NCI-H2171 (cell line): Measurements from ENCODE around the gene ZNG1B.
"Not testable (repeated sequence)": the region's sequence is repeated elsewhere in the genome, so short reads cannot be mapped to it uniquely, and the experiment has no call there.

Experiments
- DNase-seq: peaks from one replicate; lab custom pipeline; 2025; lab: John Stamatoyannopoulos, UW

ZNG1B gene

GRCh38 chr2:113503094-113504042 lies 65.9 kb downstream of the ZNG1B start:
- not testable (repeated sequence) for DNase-seq

DNA sequence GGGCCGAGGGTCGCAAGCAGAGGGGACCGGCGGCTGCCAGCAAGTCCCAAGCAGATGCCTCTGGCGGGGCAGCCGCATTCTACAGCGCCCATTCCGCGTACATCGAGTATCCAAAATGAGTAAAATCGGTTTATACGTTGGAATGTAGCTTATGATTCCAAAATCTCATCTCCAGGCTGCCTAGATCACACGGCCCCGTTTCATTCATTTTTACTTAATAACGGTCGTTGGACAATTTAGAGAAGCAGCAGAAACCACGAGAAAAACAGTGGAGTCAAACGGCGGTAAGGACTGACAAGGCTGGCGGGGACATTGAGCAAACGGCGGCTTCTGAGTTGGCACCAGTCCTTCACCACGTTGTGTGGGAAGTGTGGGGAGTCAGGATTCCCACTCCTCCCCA lies 66.6 kb downstream of the ZNG1B start:
- DNase-seq = not testable (repeated sequence)

GRCh38 chr2:113507394-113508140 lies 70.1 kb downstream of the ZNG1B start:
- not testable (repeated sequence) for DNase-seq

DNA sequence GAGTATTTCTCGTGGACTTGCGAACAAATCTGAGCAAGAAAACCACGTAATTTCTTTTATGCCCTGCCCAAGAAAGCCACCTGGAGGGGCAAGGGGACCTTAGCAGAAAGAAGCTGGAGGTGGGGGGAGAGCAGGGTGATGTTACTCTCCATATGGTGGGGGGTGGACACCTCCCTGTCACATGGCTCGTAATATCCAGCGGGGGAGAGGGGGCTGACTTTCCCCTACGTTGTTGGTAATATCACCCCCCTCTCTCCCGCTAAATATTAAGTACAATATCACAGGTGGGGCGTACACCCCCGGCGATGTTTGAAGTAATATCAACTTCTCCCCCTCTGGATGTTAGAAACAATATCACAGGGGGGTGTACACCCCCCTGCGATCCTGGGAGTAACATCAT lies 70.7 kb downstream of the ZNG1B start:
- not testable (repeated sequence) for DNase-seq

GRCh38 chr2:113510913-113511312 lies 73.4 kb downstream of the ZNG1B start:
- DNase-seq = not testable (repeated sequence)

DNA sequence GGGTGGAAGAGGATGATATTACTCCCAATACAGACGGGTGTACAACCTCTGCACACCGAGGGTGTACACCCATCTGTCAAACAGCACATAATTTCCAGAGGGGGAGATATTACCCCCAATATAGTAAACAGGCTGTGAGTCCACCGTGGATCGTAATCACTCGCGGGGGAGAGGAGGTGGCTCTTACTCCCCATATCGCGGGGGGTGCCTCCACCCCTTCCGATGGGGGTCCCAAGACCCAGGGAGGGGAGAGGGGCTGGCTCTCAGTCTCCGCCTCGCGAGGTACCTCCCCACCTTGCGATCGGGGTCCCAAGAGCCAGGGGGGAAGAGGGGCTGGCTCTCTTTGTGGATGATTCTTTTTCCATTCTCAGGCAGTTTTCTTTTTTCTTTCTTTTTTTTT lies 74.4 kb downstream of the ZNG1B start:
- DNase-seq = not testable (repeated sequence)

DNA sequence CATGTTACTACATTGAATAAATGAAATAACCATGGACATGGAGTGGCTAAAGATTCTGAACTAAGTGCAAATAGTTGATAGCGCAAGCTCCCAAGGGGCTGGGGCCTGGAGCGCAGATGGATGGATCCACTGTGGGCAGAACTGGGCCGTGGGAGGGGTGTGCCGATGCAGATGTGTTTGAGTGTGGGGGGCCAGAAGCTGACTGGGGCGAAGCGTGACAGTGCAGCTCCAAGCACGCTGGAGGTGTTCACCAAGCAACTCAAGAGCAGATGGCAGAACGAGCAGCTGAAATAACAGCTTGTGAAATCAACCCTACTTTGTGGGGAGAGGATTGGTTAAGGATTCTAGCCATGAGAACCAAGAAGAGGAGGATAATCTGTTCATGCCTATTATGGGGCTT lies 78.0 kb downstream of the ZNG1B start:
- DNase-seq = not testable (repeated sequence)

DNA sequence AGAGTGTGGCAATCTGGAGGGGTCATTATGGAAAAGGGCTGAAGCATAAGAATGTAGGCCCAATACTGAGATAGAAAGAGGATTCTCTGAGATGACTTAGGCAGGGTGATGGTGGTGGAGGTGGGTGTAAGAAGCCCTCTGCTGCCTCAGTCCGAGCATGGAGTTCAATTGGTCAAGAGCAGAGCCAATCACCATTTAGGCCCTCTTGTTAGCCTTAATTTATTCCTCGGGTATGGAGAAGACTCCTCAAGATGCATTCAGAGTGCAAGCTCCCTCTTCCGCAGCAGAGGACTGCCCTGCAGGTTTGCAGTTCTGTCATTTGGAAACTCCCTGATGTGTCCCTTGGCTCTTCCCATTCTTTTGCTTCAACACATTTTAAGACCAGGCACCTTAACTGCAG lies 78.5 kb downstream of the ZNG1B start:
- not testable (repeated sequence) for DNase-seq

GRCh38 chr2:113517025-113517424 lies 79.5 kb downstream of the ZNG1B start:
- DNase-seq = not testable (repeated sequence)

GRCh38 chr2:113520837-113521236 lies 83.3 kb downstream of the ZNG1B start:
- not testable (repeated sequence) for DNase-seq

DNA sequence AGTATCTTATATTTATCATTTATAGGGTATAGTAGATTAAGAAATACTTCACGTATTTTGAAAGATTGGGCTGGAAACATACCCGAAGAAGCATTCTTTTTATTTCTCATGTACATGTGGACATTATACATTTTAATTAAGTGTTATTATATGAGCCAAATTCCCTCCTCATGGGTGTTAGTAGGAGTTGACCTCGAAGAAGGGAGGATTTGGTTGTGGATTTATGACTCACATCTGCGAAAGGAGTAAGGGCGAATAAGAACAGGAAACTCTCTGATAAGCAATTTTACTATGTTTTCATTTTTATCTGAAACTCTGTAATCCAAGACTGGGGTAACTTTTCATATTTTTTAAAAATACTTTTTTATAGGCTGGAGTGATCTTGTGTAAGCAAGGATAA lies 84.0 kb downstream of the ZNG1B start:
- not testable (repeated sequence) for DNase-seq

- not testable (repeated sequence) for DNase-seq
Observed at GRCh38 chr2:113524986-113525385, 87.5 kb downstream of the ZNG1B start.

GRCh38 chr2:113527350-113528045 lies 90.0 kb downstream of the ZNG1B start:
- not testable (repeated sequence) for DNase-seq

DNA sequence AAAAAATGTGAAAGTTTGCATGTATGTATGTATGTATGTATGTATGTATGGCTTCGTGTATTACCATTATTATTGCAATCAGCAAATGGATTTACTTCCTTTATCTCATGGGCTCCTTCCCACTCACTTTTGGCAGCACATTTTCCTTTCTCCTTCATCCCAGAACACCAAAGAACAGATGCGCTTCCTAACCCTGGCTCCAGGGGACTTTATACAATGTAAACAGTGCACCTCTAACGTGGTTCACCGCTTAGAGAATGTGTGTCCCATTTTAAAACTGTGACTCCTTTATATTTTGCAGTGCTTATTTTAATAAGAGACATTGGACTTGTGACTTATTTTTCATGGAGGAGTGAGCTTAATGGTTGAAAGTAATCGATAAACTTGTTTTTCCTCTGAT lies 90.6 kb downstream of the ZNG1B start:
- not testable (repeated sequence) for DNase-seq

- not testable (repeated sequence) for DNase-seq
Observed at GRCh38 chr2:113528904-113529303, 91.4 kb downstream of the ZNG1B start.

DNA sequence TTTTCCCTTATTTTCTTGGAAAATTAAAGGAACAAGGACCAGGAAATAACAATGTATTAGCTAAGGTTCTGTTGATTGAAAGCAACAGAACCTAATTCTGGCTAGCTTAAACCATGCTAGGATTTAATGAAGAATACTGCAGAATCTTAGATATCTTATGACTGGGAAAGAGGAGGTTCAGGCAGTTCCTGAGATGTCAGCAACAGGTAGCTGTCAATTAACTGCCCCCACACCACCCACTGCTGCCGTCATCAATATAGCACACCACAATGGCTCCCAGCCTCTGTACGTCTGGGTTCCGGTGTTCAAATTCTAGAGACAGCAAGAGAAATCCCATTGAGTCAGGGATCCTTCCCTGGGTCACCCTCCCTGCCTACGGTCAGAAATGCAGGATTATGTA lies 95.5 kb downstream of the ZNG1B start:
- DNase-seq = not testable (repeated sequence)

- not testable (repeated sequence) for DNase-seq
Observed at GRCh38 chr2:113536573-113536972, 99.1 kb downstream of the ZNG1B start.

DNA sequence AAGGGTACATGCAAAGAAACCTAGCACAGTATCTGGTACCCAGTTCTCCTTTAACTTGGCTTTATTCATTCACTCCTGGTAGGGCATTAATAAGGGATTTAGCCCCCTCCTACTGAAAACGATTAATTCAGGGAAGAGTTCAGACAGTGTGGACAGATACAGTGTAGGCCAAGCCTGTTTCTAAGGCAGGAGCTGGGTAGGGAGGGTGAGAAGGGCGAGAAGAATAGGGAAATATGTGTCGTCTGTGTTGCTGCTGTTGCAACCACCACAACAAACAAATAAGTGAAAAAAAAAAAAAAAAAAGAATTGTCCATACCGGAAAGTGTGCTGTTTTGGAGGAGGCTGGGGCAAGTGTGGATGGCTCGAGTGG lies 103.3 kb downstream of the ZNG1B start:
- DNase-seq = not testable (repeated sequence)

DNA sequence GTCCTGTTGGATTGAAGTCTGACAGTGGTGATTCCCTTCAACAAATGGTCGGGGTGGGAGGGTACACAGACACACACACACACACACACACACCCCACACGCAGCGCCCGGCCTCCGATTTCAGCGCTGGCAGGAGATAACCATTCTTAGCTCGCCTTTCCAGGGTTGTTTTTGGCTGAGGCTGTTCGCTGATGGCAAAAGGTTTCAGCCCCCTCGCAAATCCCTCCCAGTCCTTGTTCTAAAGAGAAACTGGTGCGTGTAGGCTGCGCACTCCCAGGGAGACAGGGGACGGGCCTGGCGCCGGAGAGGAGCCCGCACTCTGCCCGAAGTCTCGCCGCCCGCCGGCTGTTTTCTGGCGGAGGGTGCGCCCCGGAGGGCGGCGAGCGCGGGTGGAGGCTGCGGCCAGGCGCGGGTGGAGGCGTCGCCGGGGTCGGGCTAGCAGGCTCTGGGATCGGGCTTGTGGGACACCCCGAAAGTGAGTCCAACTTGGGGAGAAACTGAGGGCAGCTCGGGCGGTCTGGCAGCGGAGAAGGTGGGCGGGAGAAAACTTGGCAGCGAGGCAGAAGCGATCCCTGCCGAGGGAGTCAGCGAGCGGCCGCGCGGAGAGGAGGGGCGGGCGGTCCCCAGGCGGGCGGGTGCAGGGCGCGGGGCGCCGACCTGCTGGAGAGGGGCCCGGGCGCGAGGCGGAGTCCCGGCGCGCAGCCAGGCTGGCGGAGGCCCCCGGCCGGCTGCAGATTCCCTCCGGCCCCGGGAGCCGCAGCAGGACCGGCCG lies 103.9 kb downstream of the ZNG1B start:
- not testable (repeated sequence) for DNase-seq

DNA sequence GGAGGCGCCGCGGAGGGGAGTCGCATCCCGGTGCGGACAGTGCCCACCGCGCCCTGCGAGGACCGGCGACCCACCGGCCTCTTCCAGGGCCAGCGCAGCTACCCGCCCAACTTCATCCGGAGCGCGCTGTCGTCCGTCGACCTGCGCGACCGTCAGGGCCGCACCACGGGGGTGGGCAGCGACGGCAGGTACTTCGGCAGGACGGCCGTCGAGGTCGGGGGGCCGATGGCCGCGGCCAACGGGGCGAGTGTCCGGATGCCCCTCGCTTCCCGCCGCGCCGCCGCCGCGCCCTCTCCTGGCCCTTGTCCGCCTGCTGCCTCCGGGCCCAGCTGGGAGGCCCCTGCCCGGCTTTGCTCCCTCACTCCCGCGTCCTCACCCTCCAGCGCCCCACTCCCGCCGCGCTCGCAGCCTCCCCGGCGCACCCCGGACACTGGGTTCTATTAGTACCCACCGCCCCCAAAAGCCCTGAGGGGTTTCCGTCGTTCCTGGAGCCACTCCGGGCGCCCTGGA lies 104.5 kb downstream of the ZNG1B start:
- DNase-seq = not testable (repeated sequence)

DNA sequence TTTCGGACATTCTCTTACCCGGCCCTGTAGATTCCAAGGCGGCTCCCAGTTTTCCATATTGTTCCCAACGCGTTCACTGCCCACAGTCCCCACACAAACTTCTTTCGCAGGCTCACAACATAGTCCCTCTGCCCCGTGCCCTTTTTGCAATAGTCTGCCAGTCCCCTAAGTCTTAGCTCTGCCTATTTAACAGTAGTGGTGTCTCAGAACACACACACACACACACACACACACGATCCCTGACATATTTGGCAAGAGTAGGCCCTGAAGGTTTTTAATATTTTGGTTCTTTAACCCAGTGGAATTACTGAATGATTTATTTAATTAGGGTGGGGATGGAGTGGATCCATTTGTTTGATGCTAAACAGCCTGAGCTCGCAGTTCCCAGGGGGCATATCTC lies 105.0 kb downstream of the ZNG1B start:
- not testable (repeated sequence) for DNase-seq
